Right lobe of liver (tissue), 4 donors: ENCODE measurements around the gene MEOX1.

ENCODE experiments used
- POLR2A ChIP-seq: fragments of 450-650 bp; IDR thresholded peaks from one replicate; pipeline ENCODE4 v1.6.1; 2017; ENCODE audit warnings: antibody characterized with exemption, mild to moderate bottlenecking
- TF ChIP-seq, protein P1 (sequence below), 4 donors: fragments of 200-600 bp in 3 of 4; fragments of 450-650 bp in 1 of 4; IDR thresholded peaks; one replicate each; pipeline versions ENCODE4 v1.5.1 to v1.8.0; 2016 to 2022; ENCODE audit warnings: antibody characterized with exemption in 4 of 4, mild to moderate bottlenecking in 2 of 4
- donor health status: DM: no; HTN: no; CAD: no.
- donor health status: DM: no; HTN: no; CAD: no.
- donor health status: DM: no; HTN: yes; CAD: no.

GRCh38 chr17:43706235-43706634 lies 44.5 kb upstream of the MEOX1 start:
- TF ChIP-seq, protein P1, sequence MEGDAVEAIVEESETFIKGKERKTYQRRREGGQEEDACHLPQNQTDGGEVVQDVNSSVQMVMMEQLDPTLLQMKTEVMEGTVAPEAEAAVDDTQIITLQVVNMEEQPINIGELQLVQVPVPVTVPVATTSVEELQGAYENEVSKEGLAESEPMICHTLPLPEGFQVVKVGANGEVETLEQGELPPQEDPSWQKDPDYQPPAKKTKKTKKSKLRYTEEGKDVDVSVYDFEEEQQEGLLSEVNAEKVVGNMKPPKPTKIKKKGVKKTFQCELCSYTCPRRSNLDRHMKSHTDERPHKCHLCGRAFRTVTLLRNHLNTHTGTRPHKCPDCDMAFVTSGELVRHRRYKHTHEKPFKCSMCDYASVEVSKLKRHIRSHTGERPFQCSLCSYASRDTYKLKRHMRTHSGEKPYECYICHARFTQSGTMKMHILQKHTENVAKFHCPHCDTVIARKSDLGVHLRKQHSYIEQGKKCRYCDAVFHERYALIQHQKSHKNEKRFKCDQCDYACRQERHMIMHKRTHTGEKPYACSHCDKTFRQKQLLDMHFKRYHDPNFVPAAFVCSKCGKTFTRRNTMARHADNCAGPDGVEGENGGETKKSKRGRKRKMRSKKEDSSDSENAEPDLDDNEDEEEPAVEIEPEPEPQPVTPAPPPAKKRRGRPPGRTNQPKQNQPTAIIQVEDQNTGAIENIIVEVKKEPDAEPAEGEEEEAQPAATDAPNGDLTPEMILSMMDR (IDR thresholded peaks at IDR 0.05) = no peak
- no peak for TF ChIP-seq POLR2A
